Ecto neural progenitor cell (in vitro differentiated cells): ENCODE measurements around the gene CCNB1.
"Not testable (repeated sequence)": the region's sequence is repeated elsewhere in the genome, so short reads cannot be mapped to it uniquely, and the experiment has no call there.

Source experiments
- DNase-seq: peaks from one replicate; pipeline ENCODE4 v3.0.0-alpha.2; 2018; ENCODE audit warnings: low spot score

Gene CCNB1

DNA sequence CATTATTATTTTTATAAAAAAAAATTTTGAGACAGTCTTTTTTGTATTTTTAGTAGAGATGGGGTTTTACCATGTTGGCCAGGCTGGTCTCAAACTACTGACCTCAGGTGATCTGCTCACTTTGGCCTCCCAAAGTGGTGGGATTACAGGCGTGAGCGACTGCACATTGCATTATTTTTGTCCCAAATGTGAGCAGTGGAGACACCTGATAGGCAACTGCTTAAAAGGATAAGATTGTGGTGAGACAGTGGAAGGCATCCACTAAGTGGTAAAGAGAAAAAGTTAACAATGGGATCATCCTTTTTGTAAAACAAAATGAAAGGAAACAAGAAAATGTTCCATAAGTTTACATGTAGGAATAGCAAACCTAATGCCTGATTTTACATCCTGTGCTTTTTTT lies 20.4 kb downstream of the CCNB1 start:
- no peak for DNase-seq

DNA sequence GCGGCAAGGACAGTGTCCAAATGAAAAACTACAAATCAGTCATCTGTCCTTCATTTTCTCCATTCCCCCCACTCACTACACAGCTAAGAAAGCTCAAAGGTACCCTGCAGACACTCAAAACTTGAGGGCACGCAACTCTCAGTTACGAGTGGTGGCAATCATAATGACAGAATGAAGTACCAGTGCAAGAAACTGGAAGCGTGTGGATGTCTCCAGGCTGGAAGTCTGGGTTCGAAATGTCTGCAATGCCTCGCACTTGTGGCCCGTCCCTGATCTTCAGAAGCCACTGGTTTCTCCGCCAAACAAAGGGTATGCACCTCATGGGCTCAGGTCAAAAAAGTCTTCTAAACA lies 21.8 kb downstream of the CCNB1 start:
- DNase-seq: no peak

DNA sequence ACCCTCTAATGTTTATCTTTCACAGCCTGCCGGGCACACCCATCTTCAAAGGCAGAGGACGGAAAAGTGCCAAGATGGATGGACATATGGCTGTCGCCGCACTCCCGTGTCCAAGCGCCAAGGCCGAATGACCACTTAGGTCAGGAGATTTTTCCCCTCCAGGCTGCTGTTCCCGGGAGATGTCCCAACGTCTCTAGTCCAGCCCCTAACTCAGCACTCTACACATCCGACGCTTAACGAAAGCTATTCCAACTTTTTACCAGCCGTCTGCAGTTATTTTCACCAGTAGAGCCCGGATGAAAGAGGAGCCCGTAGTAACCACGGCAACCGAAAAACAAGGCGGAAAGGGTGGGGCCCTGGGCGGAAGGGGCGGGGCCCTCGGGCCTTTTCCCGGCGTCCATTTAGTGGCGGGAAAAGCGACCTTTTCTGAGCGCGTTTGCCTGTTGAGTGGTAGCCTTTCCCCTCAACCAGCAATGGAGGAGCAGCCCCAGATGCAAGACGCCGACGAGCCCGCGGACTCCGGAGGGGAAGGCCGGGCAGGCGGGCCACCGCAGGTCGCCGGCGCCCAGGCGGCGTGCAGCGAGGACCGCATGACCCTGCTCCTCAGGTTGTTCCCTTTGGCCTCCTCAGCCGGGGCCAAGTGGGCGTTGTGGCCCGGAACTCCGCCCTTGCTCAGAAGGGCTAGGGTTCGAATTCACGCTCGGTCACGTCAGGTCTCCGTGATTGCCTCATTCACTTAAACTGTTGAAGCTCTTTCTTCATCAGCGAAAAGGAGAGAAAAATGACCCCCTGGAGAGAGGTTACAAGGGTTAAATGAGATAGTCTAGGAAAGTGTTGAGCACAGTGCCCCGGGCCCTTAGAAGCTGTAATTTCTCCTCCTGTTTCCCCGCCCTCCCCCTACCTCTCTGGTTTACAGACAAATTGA lies 22.5 kb downstream of the CCNB1 start, which contains the start of gene CENPH:
Gene CENPH (plus strand): TSS at position 422 of the 925 bp plus-strand sequence. CDS start 52 bp downstream, at position 474.
- DNase-seq: peak; percentile 94

DNA sequence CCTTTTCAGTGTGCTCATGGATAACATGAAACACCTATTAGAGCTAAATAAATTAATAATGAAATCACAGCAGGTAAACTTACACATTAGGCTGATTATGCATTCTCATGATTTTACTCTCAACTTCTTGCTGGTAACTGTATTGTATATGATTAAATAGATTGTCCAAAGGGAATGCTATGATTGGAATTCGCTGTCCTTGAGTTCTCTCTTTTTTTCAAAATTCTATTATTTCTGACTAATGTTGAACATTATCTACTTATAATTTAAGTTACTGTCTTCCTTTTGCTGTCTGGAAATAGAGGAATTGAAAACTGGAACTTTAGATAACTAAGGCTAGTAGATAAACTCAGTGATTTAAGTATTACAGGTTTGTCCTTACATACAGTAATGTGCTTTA lies 35.5 kb downstream of the CCNB1 start:
- DNase-seq: no peak

DNA sequence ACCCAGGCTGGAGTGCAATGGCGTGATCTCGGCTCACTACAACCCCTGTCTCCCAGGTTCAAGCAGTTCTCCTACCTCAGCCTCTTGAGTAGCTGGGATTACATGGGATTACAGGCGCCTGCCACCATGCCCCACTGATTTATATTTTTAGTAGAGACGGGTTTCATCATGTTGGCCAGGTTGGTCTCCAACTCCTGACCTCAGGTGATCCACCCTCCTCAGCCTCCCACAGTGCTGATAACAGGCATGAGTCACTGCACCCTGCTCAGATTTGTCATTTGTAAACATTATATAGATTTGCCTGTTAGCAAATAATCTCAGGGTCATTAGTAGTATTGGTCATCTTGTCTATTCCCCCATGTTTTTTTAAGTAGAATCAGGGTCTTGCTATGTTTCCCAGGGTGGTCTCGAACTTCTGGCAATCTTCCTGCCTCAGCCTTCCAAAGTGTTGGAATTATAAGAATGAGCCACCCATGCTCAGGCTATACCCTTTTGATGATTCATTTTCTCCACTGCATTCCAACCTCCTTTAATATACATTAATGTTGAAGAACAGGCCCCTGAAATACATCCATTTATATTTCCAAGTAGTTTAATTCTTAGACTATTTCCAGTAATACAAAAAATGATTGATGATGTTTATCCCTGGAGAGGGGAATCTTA lies 39.7 kb downstream of the CCNB1 start:
- no peak for DNase-seq

DNA sequence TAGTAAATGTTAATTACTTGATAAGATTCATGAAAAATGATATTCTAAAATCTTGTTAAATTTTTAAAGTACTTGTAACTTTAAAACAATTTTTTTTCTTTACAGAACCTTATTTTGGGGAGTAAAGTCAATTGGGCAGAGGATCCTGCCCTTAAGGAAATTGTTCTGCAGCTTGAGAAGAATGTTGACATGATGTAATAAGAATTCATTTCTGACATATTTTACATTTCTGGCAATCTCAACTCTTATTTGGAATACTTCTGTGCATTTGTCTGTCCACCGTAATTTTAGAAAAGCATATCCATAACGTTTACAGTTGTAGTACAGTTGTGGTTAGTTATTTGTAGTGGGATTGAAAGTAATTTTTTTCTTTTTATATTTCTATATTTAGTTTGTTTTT lies 42.7 kb downstream of the CCNB1 start:
- DNase-seq: no peak

DNA sequence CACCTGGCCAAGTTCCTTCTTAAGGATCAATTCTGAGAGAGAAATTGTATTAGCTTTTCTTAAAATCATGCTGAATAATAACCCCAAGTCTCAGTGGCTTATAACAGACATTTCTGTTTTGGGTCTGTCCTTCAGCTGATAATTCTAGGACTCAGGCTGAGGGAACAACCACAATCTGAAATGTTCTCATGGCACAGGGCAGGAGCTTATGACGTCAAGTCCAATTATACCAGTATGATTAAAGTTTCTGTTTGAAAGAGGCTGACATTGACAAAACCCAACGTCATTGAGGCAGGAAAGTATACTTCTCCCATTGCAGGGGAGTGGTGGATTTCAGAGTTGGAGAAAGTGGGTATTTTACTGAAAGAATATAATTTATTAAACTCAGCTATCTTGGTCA lies 44.2 kb downstream of the CCNB1 start:
- DNase-seq: no peak

DNA sequence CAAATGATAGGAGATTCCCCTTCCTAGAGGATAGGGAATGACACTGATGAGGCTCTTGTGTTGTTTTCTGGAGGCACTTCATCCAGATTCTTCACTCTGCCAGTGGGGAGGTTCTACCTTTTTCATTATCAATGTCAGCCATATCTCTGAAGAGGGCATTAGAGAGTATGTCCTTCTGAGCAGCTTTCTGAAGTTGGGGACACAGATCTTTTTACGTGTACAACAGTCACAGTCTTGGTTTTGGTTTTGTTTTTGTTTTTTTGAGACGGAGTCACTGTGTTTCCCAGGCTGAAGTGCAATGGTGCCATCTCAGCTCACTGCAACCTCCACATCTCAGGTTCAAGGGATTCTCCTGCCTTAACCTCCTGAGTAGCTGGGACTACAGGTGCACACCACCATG lies 45.1 kb downstream of the CCNB1 start:
- DNase-seq: no peak

DNA sequence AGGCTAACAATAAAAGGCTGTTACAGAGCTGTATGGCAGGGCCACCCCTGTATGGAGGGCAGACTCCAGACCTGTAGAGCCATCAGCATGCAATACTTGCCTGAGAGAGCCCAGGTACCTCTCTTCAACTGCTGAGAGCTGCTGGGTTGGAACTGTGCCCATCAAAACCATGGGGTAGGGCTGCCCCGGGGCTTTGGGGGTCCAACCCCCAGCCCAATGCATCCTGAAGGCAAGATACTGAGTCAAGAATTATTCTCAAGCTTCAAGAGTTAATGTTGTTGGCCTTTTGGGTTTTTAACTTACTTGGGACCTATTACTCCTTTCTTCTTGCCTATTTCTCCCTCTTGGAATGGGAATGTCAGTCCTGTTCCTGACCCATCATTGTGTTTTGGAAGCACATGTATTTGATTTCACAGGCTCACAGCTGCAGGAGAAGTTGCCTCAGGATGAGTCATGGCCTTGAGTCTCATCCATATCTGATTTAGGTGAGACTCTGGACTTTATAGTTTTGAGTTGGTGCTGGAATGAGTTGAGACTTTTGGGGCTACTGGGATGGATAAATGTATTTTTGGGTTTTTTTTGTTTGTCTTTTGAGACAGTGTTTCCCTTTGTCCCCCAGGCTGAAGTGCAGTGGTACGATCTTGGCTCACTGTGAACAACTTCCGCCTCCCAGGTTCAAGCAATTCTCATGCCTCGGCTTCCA lies 46.7 kb downstream of the CCNB1 start:
- no peak for DNase-seq

DNA sequence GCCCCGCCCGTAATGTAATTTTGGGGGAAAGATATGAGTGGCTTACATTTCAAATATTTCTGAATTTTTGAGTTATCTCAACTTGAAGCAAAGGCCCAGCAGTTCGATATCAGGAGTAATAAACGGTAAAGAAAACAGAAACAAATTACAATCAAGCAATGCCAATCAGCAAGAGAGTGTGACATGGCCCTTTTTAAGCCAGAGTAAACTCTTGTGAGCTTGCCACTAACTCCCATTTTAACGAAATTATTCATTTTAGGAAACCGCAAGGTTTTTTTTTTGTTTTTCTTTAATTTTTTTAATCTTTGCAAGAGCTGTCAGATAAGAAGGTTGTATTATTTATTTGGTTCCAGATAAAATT lies 50.2 kb downstream of the CCNB1 start:
- DNase-seq: no peak

DNA sequence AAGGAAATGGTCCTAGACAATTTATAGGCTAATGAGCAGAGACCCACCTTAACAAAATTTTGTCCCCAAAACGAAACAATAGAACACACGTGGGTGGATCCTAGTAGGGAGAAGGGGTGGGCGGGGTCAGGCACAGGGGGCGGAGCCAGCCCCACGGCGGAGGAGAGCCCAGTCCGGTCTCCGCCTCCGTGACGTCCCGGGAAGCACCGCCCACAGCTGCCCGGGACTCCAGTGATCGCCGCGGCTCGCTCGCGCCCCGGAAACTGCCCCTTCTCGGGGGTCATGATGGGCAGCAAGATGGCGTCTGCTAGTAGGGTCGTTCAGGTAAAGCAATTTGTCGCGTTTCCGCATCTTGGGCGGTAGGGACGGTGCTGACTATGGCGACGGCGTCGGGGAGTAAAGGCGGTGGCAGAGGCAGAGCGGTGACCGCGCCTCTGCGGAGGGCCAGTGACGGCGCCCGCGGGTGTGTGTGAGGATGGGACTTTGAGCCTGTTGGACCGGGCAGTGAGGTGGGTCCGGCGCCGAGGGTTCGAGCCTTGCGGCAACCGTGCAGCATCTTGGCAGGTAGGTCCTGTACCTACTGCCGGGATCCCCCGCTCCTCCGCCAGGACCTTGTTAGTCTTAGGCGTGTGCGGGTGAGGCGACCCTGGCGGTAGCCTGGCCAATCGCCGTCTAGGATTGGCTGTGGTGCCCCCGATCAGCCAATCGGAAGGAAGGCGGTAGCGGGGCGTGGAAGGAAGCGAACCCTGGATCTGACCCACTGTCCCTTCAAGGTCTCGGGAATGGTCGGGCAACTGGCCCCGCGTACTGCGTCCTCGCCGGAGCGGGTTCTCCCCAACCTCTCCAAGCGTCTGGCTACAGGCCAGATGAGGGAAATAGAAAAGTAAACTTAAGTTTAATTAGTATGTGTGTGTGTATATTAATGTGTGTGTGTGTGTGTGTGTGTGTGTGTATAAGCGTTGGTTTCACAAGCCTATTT lies 50.9 kb downstream of the CCNB1 start:
- peak; percentile 95 for DNase-seq

DNA sequence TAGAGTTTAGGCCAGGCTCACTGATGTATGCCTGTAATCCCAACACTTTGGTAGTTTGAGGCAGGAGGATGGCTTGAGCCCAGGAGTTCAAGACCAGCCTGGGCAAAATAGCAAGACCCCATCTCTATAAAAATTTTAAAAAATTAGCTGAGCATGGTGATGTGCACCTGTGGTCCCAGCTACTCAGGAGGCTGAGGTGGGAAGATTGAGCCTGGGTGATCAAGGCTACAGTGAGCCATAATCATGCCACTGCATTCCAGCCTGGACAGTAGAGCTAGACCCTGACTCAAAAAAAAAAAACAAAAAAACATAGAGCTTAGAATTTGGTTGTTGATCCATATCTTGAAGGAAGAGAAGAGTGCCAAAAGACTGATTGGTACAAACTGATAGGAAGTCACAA lies 53.0 kb downstream of the CCNB1 start:
- no peak for DNase-seq

DNA sequence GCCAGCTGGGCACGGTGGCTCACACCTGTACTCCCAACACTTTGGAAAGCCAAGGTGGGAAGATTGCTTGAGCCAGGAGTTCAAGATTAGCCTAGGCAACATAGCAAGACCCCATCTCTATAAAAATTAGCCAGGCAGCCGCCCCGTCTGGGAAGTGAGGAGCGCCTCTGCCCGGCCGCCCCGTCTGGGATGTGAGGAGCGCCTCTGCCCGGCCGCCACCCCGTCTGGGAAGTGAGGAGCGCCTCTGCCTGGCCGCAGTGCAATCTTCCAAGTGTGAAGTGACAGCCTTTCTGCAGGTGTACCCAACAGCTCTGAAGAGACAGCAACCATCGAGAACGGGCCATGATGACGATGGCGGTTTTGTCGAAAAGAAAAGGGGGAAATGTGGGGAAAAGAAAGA lies 53.4 kb downstream of the CCNB1 start:
- DNase-seq: not testable (repeated sequence)

DNA sequence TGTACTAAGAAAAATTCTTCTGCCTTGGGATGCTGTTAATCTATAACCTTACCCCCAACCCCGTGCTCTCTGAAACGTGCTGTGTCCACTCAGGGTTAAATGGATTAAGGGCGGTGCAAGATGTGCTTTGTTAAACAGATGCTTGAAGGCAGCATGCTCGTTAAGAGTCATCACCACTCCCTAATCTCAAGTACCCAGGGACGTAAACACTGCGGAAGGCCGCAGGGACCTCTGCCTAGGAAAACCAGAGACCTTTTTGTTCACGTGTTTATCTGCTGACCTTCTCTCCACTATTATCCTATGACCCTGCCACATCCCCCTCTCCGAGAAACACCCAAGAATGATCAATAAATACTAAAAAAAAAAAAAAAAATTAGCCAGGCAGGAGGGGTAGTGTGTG lies 53.9 kb downstream of the CCNB1 start:
- DNase-seq: not testable (repeated sequence)

DNA sequence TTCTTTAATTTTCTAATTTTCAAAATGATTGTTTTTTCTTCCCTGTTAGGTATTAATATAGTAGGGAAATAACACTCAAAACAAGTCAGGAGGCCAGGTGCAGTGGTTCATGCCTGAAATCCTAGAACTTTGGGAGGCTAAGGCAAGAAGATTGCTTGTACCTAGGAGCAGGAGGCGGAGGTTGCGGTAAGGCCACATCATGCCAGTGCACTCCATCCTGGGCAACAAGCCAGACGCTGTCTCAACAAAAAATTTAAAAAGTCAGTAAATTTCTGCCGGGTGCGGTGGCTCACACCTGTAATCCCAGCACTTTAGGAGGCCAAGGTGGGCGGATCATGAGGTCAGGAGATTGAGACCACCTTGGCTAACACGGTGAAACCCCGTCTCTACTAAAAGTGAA lies 57.6 kb downstream of the CCNB1 start:
- DNase-seq: no peak

DNA sequence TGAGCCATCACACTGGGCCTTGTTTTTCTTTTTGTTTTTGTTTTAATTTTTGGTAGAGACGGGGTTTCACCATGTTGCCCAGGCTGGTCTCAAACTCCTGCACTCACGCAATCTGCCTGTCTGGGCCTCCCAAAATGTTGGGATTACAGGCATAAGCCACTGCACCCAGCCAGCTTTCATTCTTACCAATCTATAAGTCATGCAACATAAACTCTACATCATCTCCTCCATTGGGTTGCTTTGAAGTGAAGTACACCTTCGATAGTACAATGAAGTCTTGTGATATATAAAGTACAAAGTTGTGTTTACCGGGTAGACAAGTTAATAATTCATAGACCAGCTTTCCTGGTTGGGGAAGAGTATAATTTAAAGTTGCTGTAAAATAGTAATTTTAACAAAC lies 58.9 kb downstream of the CCNB1 start:
- no peak for DNase-seq
